Tibial nerve (tissue), 4 donors: ENCODE results near the gene CEP128. TPM values are rescaled to one million over a fixed set of nuclear protein-coding genes. Genes with fewer than 3 reads are reported as not detected.

Experiments used
- DNase-seq, 2 donors: peaks; one replicate each; pipeline ENCODE4 v3.0.0-alpha.2; 2019; ENCODE audit warnings: low spot score in 2 of 2
- H3K27ac ChIP-seq, 4 donors: fragments of 200-600 bp; sonication (generic) in 3 of 4; one replicate each; pipeline ENCODE4 v1.5.1; 2017 to 2019; ENCODE audit warnings: mild to moderate bottlenecking in 1 of 4
- H3K27me3 ChIP-seq, 2 donors: fragments of 200-600 bp; sonication (generic) in 1 of 2; one replicate each; pipeline versions ENCODE4 v1.5.1 to v1.6.0; 2017 to 2019
- H3K36me3 ChIP-seq, 3 donors: fragments of 200-600 bp; sonication (generic); one replicate each; pipeline ENCODE4 v1.5.1; 2018 to 2019
- H3K4me1 ChIP-seq, 4 donors: fragments of 200-600 bp; sonication (generic) in 3 of 4; one replicate each; pipeline ENCODE4 v1.5.1; 2017 to 2019
- H3K4me3 ChIP-seq, 4 donors: fragments of 200-600 bp; sonication (generic) in 3 of 4; one replicate each; pipeline ENCODE4 v1.5.1; 2017 to 2019; ENCODE audit warnings: mild to moderate bottlenecking in 1 of 4, moderate library complexity in 1 of 4
- H3K9me3 ChIP-seq, 4 donors: fragments of 200-600 bp; sonication (generic) in 3 of 4; one replicate each; pipeline ENCODE4 v1.5.1; 2017 to 2019
- CTCF ChIP-seq, 5 experiments: fragments of 200-600 bp in 3 of 5; fragments of 450-650 bp in 2 of 5; sonication (generic) in 3 of 5; IDR thresholded peaks; one replicate each; pipeline ENCODE4 v1.5.1; 2016 to 2019; ENCODE audit warnings: antibody characterized with exemption in 5 of 5, mild to moderate bottlenecking in 3 of 5, moderate library complexity in 2 of 5
- EP300 ChIP-seq, 2 donors: sonication (generic); formaldehyde crosslinking; IDR thresholded peaks; one replicate each; pipeline ENCODE4 v1.6.1; 2017; ENCODE audit warnings: antibody characterized with exemption in 2 of 2, mild to moderate bottlenecking in 1 of 2
- POLR2A ChIP-seq, 2 donors: fragments of 450-650 bp; IDR thresholded peaks; one replicate each; pipeline ENCODE4 v1.6.1; 2017; ENCODE audit warnings: antibody characterized with exemption in 2 of 2, mild to moderate bottlenecking in 2 of 2, moderate library complexity in 2 of 2
- WGBS, 2 donors: methylation state at CpG; one replicate each; pipeline ENCODE4 v1.1.5; 2018; 5-methylcytosine and 5-hydroxymethylcytosine counted together
- total RNA-seq, 4 donors: library from RNA; depleted of rRNA; stranded (reverse); fragments of >200 nt; gene quantifications; one replicate each; pipeline ENCODE4 v1.1.0, GENCODE V29; 2016

The CEP128 gene
- total RNA-seq, 4 donors from 2014 or later = 7.3 to 13.9 (median 12.5) TPM

- H3K9me3 ChIP-seq = no peaks in the 10 kb centered on the region
- WGBS, 2 donors = 82 to 88% methylated on average over 2 of the region's 2 CpGs
- DNase-seq = no peak
- H3K27me3 ChIP-seq = no peaks in the 10 kb centered on the region
- H3K4me1 ChIP-seq = no peaks in the 10 kb centered on the region
- no peak overlapping the region for H3K4me3 ChIP-seq
- H3K36me3 ChIP-seq = no peaks in the 10 kb centered on the region
- no peak overlapping the region for H3K27ac ChIP-seq
- TF ChIP-seq CTCF (IDR thresholded peaks at IDR 0.05) = no peak
- no peak for TF ChIP-seq POLR2A (IDR thresholded peaks at IDR 0.05)
- TF ChIP-seq EP300 (IDR thresholded peaks at IDR 0.05) = no peak
These were observed 41.2 kb upstream of the CEP128 start for GRCh38 chr14:80982711-80983110.

GRCh38 chr14:80981673-80982072 lies 40.1 kb upstream of the CEP128 start:
- no peak overlapping the region for H3K4me3 ChIP-seq
- no peaks in the 10 kb centered on the region for H3K9me3 ChIP-seq
- DNase-seq = no peak
- no peak for TF ChIP-seq POLR2A (IDR thresholded peaks at IDR 0.05)
- TF ChIP-seq CTCF (IDR thresholded peaks at IDR 0.05) = no peak
- TF ChIP-seq EP300 (IDR thresholded peaks at IDR 0.05) = no peak
- H3K36me3 ChIP-seq = no peaks in the 10 kb centered on the region
- H3K4me1 ChIP-seq = no peaks in the 10 kb centered on the region
- no peaks in the 10 kb centered on the region for H3K27me3 ChIP-seq
- H3K27ac ChIP-seq = no peak overlapping the region
- WGBS, 2 donors = 87 to 89% methylated on average over 7 of the region's 7 CpGs

GRCh38 chr14:80981156-80981555 lies 39.6 kb upstream of the CEP128 start:
- no peak for DNase-seq
- Histone ChIP-seq H3K27ac (no peak overlapping the region), H3K36me3 (no peaks in the 10 kb centered on the region), H3K4me1 (no peaks in the 10 kb centered on the region), H3K4me3 (no peak overlapping the region), H3K27me3 (no peaks in the 10 kb centered on the region), H3K9me3 (no peaks in the 10 kb centered on the region)
- WGBS, 2 donors = 61 to 70% methylated on average over 3 of the region's 3 CpGs
- TF ChIP-seq EP300 (IDR thresholded peaks at IDR 0.05) (no peak), POLR2A (IDR thresholded peaks at IDR 0.05) (no peak), CTCF (IDR thresholded peaks at IDR 0.05) (no peak)

GRCh38 chr14:80979951-80980350 lies 38.4 kb upstream of the CEP128 start:
- TF ChIP-seq POLR2A (IDR thresholded peaks at IDR 0.05) (no peak), EP300 (IDR thresholded peaks at IDR 0.05) (no peak), CTCF (IDR thresholded peaks at IDR 0.05) (no peak)
- no peak for DNase-seq
- Histone ChIP-seq H3K9me3 (no peaks in the 10 kb centered on the region), H3K27me3 (no peaks in the 10 kb centered on the region), H3K27ac (no peak overlapping the region), H3K4me3 (no peak overlapping the region), H3K4me1 (peaks cover 0 to 4% (median 0%) of the 10 kb centered on the region in 4 donors), H3K36me3 (no peaks in the 10 kb centered on the region)
- 61 to 73% methylated on average over 2 of the region's 2 CpGs for WGBS, 2 donors

- 58 to 68% methylated on average over 2 of the region's 2 CpGs for WGBS, 2 donors
- Histone ChIP-seq H3K9me3 (no peaks in the 10 kb centered on the region), H3K27ac (no peak overlapping the region), H3K36me3 (no peaks in the 10 kb centered on the region), H3K27me3 (no peaks in the 10 kb centered on the region), H3K4me1 (peaks cover 0 to 10% (median 3%) of the 10 kb centered on the region in 4 donors), H3K4me3 (no peak overlapping the region)
- TF ChIP-seq POLR2A (IDR thresholded peaks at IDR 0.05) = no peak
- no peak for TF ChIP-seq CTCF (IDR thresholded peaks at IDR 0.05)
- no peak for TF ChIP-seq EP300 (IDR thresholded peaks at IDR 0.05)
- no peak for DNase-seq
These were observed 36.9 kb upstream of the CEP128 start for GRCh38 chr14:80978403-80978802.
